Ramos (cell line): ENCODE data around the gene CRKL.

Experiments used
- in situ Hi-C: fragments of 300-500 bp; cut with MboI; formaldehyde crosslinking; loops from one replicate; pipeline ENCODE4 v1.14.3; 2022; ENCODE audit warnings: low sequenced_read_pairs; ENCODE audit not compliant: unreplicated experiment

Gene CRKL

GRCh38 chr22:20979243-20979809 is 62.1 kb downstream of the CRKL start:
- in situ Hi-C loops = no loop called here

- in situ Hi-C loops = no loop called here
These were observed 62.8 kb downstream of the CRKL start for GRCh38 chr22:20979940-20980453.

GRCh38 chr22:20980523-20980922 is 63.3 kb downstream of the CRKL start:
- in situ Hi-C loops = no loop called here

GRCh38 chr22:20980938-20981722 is 63.9 kb downstream of the CRKL start:
- in situ Hi-C loops = no loop called here

GRCh38 chr22:20981787-20982562 is 64.8 kb downstream of the CRKL start, which contains the start of gene LZTR1:
Gene LZTR1 (plus strand): TSS chr22:20982297. CDS start chr22:20982372, 75 bp downstream.
- in situ Hi-C loops = no loop called here

- in situ Hi-C loops = no loop called here
These were observed 65.3 kb downstream of the CRKL start for GRCh38 chr22:20982563-20982882.

- in situ Hi-C loops = no loop called here
These were observed 66.0 kb downstream of the CRKL start for GRCh38 chr22:20983081-20983771.

GRCh38 chr22:20985720-20986119 is 68.5 kb downstream of the CRKL start:
- in situ Hi-C loops = no loop called here

GRCh38 chr22:20986365-20986764 is 69.2 kb downstream of the CRKL start:
- in situ Hi-C loops = no loop called here

GRCh38 chr22:20987375-20987774 is 70.2 kb downstream of the CRKL start:
- in situ Hi-C loops = no loop called here

GRCh38 chr22:20988573-20989322 is 71.5 kb downstream of the CRKL start:
- in situ Hi-C loops = no loop called here

GRCh38 chr22:20989323-20990138 is 72.3 kb downstream of the CRKL start:
- in situ Hi-C loops = no loop called here

GRCh38 chr22:20990184-20991180 is 73.3 kb downstream of the CRKL start:
- in situ Hi-C loops = no loop called here

GRCh38 chr22:20991252-20992055 is 74.2 kb downstream of the CRKL start:
- in situ Hi-C loops = no loop called here

- in situ Hi-C loops = no loop called here
These were observed 74.8 kb downstream of the CRKL start for GRCh38 chr22:20992056-20992442.

- in situ Hi-C loops = no loop called here
These were observed 75.5 kb downstream of the CRKL start for GRCh38 chr22:20992456-20993303.
